Chondrocyte (in vitro differentiated cells): ENCODE data around the gene MYO16. TPM values are rescaled to one million over a fixed set of nuclear protein-coding genes. Genes with fewer than 3 reads are reported as not detected.

Experiments
- DNase-seq: peaks from one replicate; pipeline ENCODE4 v3.0.0; 2021; ENCODE audit warnings: mixed read lengths, low spot score
- H3K27ac Mint-ChIP-seq: one replicate; pipeline ENCODE4 v1.8.0; 2021; ENCODE audit warnings: mild to moderate bottlenecking, moderate library complexity, mixed read lengths; ENCODE audit not compliant: unreplicated experiment
- H3K27me3 Mint-ChIP-seq: 2 replicates; pipeline ENCODE4 v1.8.0; 2021; ENCODE audit warnings: low read depth, mixed read lengths
- H3K36me3 Mint-ChIP-seq: 2 replicates; pipeline ENCODE4 v1.8.0; 2021; ENCODE audit warnings: low read depth, mixed read lengths
- H3K4me1 Mint-ChIP-seq: 2 replicates; pipeline ENCODE4 v1.8.0; 2021; ENCODE audit warnings: low read depth, mild to moderate bottlenecking, mixed read lengths
- H3K4me3 Mint-ChIP-seq: one replicate; pipeline ENCODE4 v1.8.0; 2021; ENCODE audit warnings: mild to moderate bottlenecking, moderate library complexity, mixed read lengths; ENCODE audit not compliant: unreplicated experiment
- H3K9me3 Mint-ChIP-seq: 2 replicates; pipeline ENCODE4 v1.8.0; 2021; ENCODE audit warnings: low read depth, mixed read lengths
- total RNA-seq: library from RNA; stranded (reverse); gene quantifications from 3 replicates; pipeline ENCODE4 v1.2.1, GENCODE V29; 2021
- TF ChIP-seq, protein P1 (sequence below): fragments of 200-600 bp; sonication (generic); IDR thresholded peaks from 2 replicates; pipeline ENCODE4 v1.5.0; 2021; ENCODE audit warnings: antibody characterized with exemption, mild to moderate bottlenecking, moderate library complexity

The MYO16 gene
- total RNA-seq, 1 donor from 2014 or later: 0.12 TPM

DNA sequence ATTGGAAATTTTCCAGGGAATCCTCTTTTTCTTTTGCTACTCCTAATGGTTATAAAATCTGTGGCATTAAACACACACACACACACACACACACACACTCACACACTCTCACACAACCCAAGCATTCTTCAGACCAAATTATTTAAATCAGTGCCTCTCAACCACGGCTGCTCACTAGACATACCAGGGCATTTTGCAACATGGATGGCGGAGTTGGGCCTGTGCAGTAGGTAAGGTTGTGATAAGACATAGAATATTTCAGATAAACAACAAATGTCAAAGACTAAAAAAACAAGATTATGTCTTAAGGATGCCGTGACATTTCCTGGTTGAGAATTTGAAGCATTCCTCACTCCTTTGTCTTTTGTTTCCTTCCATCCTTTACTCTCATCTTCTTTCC, 443.1 kb downstream of the MYO16 start:
- no peaks in the 10 kb centered on the region for H3K36me3 Mint-ChIP-seq
- H3K9me3 Mint-ChIP-seq: peaks cover 2% of the 10 kb centered on the region
- H3K27me3 Mint-ChIP-seq: no peaks in the 10 kb centered on the region
- no peaks in the 10 kb centered on the region for H3K4me1 Mint-ChIP-seq
- no peak overlapping the region for H3K27ac Mint-ChIP-seq
- H3K4me3 Mint-ChIP-seq: no peak overlapping the region
- DNase-seq: no peak
- TF ChIP-seq, protein P1, sequence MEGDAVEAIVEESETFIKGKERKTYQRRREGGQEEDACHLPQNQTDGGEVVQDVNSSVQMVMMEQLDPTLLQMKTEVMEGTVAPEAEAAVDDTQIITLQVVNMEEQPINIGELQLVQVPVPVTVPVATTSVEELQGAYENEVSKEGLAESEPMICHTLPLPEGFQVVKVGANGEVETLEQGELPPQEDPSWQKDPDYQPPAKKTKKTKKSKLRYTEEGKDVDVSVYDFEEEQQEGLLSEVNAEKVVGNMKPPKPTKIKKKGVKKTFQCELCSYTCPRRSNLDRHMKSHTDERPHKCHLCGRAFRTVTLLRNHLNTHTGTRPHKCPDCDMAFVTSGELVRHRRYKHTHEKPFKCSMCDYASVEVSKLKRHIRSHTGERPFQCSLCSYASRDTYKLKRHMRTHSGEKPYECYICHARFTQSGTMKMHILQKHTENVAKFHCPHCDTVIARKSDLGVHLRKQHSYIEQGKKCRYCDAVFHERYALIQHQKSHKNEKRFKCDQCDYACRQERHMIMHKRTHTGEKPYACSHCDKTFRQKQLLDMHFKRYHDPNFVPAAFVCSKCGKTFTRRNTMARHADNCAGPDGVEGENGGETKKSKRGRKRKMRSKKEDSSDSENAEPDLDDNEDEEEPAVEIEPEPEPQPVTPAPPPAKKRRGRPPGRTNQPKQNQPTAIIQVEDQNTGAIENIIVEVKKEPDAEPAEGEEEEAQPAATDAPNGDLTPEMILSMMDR: no peak

DNA sequence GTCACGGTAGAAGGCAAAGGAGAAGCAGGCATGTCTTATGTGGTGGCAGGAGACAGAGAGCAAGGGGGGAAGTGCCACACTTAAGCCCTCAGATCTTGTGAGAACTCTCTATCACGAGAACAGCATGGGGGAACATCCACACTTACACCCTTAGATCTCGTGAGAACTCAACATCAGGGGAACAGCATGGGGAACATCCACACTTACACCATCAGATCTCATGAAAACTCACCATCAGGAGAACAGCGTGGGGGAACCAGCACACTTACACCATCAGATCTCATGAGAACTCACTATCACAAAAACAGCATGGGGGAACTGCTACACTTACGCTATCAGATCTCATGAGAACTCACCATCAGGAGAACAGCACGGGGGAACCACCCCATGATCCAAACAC, 445.0 kb downstream of the MYO16 start:
- TF ChIP-seq, protein P1: no peak
- no peaks in the 10 kb centered on the region for H3K4me1 Mint-ChIP-seq
- no peak for DNase-seq
- no peak overlapping the region for H3K27ac Mint-ChIP-seq
- no peaks in the 10 kb centered on the region for H3K36me3 Mint-ChIP-seq
- H3K9me3 Mint-ChIP-seq: peaks cover 2% of the 10 kb centered on the region
- no peaks in the 10 kb centered on the region for H3K27me3 Mint-ChIP-seq
- H3K4me3 Mint-ChIP-seq: no peak overlapping the region

DNA sequence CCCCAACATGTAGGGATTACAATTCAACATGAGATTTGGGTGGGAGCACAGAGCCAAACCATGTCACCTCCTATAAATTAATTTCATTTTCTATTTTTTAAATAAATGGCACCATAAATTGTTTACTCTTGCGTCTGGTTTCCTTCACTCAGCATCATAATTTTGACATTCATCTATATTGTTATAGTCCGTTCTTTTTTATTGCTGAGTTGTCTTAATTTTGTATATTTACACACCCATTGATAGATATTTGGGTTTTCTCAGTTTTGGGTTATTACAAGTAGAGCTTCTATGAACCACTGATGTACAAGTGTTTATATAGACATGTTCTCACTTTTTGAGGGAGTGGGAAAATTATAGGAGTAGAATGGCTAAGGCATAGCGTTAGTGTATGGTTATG, 445.4 kb downstream of the MYO16 start:
- no peaks in the 10 kb centered on the region for H3K27me3 Mint-ChIP-seq
- no peaks in the 10 kb centered on the region for H3K4me1 Mint-ChIP-seq
- H3K36me3 Mint-ChIP-seq: no peaks in the 10 kb centered on the region
- no peak overlapping the region for H3K4me3 Mint-ChIP-seq
- TF ChIP-seq, protein P1: no peak
- no peak for DNase-seq
- H3K27ac Mint-ChIP-seq: no peak overlapping the region
- peaks cover 2% of the 10 kb centered on the region for H3K9me3 Mint-ChIP-seq

DNA sequence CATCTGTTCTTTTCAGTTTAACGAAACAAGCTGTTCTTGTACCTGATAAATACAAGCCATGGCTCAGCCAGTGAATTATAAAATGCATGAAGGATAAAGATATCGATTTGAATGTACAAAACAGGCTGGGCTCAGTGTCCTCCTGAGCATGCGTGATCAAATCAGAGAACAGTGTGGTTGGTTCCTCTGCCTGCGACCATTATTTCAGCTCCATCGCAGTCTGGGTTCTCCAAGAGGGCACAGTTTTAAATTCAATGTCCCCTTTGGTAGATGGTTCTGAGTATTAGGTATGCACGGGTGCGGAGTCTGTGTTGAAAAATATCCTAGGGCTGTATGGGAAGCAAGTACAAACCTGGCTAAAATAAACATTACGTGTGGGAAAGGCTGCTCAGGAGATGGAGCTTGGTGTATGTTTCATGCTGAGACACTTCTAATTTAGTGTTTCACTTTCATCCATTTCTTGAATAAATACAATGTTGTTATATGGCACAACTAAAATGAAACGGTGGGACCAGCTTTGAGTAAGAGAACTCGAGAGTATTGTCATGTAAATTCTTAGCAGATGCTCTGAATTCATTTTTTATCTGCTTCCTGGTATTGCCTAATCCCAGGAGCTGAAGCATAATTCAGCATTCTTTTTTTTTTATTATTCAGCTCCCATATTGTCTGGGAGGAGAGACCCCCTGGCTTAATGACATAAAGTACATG, 458.7 kb downstream of the MYO16 start:
- no peak overlapping the region for H3K27ac Mint-ChIP-seq
- no peak for DNase-seq
- H3K36me3 Mint-ChIP-seq: no peaks in the 10 kb centered on the region
- H3K27me3 Mint-ChIP-seq: no peaks in the 10 kb centered on the region
- H3K9me3 Mint-ChIP-seq: peaks cover 6% of the 10 kb centered on the region
- H3K4me1 Mint-ChIP-seq: peaks cover 4% of the 10 kb centered on the region
- TF ChIP-seq, protein P1: no peak
- H3K4me3 Mint-ChIP-seq: no peak overlapping the region

DNA sequence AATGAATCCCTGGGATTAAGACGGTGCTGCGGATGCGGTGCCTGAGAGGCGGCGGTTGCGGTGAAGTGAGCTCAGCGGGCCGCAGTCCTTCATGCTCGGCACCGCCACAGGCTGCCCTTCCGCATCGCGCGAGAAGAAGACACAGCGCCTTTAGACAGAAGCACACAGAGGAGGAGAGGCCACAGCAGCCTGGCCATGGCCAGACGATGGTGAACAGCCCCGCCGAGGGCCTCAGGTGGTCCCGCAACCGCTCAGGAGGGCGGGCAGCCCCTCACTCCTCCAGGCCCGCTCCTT, 459.2 kb downstream of the MYO16 start:
- Mint-ChIP-seq H3K4me1 (peaks cover 4% of the 10 kb centered on the region), H3K4me3 (no peak overlapping the region), H3K27ac (no peak overlapping the region), H3K27me3 (no peaks in the 10 kb centered on the region), H3K9me3 (peaks cover 6% of the 10 kb centered on the region), H3K36me3 (peaks cover 1% of the 10 kb centered on the region)
- TF ChIP-seq, protein P1: no peak
- no peak for DNase-seq
